Fibroblast of villous mesenchyme (primary cell): ENCODE data around the gene RMC1. TPM values are rescaled to one million over a fixed set of nuclear protein-coding genes. Genes with fewer than 3 reads are reported as not detected.

Experiments used
- DNase-seq: peaks from one replicate; pipeline ENCODE4 v3.0.0-alpha.2; 2010; ENCODE audit warnings: low read depth
- H3K4me3 ChIP-seq: 2 replicates; pipeline ENCODE4 v1.5.1; 2011; ENCODE audit warnings: low read depth, mild to moderate bottlenecking, low read length
- total RNA-seq: library from RNA; depleted of rRNA; stranded (reverse); fragments of >200 nt; gene quantifications from 2 replicates; pipeline ENCODE4 v1.2.3, GENCODE V29; 2012
- TF ChIP-seq, protein P1 (sequence below): IDR thresholded peaks from 2 replicates; pipeline ENCODE4 v1.5.1; 2012; ENCODE audit warnings: low read depth, mild to moderate bottlenecking, low read length; ENCODE audit not compliant: insufficient read depth

The RMC1 gene
- total RNA-seq, 1 donor = 32.0 TPM

DNA sequence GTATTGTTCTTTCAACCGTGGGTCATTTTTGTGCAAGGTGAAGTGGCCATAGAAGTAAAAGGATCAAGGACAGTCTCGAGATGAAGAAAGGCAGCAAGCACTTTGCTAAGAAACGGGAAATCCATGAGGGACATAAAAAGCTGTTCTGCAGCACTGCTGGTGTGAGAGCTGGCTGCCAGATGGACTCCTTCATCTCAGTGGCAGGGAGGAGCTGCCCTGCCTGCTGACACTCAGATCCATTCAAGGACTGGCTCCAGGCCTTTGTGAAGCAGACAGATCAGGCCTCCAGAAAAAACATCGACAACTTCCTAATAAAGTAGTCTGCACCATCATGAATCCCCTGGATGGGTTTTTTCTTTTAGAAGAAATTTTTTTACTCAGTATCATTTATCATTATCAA, 29.5 kb downstream of the RMC1 start:
- peak; percentile 48 for DNase-seq
- TF ChIP-seq, protein P1, sequence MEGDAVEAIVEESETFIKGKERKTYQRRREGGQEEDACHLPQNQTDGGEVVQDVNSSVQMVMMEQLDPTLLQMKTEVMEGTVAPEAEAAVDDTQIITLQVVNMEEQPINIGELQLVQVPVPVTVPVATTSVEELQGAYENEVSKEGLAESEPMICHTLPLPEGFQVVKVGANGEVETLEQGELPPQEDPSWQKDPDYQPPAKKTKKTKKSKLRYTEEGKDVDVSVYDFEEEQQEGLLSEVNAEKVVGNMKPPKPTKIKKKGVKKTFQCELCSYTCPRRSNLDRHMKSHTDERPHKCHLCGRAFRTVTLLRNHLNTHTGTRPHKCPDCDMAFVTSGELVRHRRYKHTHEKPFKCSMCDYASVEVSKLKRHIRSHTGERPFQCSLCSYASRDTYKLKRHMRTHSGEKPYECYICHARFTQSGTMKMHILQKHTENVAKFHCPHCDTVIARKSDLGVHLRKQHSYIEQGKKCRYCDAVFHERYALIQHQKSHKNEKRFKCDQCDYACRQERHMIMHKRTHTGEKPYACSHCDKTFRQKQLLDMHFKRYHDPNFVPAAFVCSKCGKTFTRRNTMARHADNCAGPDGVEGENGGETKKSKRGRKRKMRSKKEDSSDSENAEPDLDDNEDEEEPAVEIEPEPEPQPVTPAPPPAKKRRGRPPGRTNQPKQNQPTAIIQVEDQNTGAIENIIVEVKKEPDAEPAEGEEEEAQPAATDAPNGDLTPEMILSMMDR = no peak
- H3K4me3 ChIP-seq = no peak overlapping the region

DNA sequence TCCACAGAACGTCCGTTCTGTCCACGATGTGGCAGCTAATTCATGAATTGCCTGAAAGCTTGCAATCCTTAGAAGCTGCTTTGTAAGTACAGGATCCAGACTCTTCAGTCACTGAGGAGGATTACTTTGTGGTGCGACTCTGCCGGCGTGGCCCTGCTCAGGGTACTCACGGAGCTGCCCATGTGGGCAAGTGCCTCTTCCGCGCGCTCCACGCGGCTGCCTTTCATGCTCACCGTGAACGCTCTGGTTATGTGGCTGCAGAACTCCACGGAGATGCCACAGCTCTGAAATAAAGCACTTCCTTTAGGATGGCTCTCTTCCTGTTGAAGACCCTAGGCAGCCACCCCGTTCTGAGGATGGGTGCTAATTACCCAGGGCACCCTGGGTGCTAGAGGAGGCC, 31.0 kb downstream of the RMC1 start:
- H3K4me3 ChIP-seq = no peak overlapping the region
- TF ChIP-seq, protein P1 = no peak
- no peak for DNase-seq

DNA sequence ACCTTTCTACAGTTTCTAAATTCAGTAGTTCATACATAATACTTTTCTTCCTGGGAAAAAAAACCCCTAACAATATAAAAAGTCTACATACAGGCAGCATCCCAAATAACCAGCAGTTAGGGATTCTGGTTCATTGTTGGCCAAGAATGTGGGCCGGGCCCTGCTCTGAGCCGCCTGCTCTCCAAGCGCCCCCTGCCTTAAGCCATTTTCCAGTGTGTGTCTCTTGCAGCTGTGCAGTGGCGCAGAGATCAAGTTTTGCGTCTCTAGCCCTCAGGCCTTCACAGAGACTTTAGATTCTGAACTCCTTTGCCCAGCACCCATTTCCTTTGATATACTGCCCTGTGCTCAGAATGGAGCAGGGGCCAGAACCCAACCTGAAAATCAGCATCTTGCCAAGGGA, 32.9 kb downstream of the RMC1 start:
- H3K4me3 ChIP-seq = no peak overlapping the region
- TF ChIP-seq, protein P1 = no peak
- no peak for DNase-seq

DNA sequence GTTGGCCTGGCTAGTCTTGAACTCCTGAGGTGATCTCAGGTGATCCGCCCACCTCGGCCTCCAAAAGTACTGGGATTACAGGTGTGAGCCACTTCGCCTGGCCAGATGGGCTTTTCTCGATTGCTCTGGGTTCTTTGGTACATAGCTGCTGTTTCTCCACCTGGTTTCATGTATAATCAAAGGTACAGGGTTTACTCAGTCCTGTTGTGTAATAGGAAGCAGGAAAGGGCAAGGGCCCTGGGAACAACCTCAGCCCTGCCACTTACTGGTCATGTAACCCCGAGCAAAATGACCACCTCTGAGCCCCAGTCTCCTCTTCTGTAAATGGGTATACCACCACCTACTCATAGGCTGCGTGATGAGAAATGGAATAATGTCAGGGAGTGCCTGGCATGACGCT, 34.0 kb downstream of the RMC1 start:
- TF ChIP-seq, protein P1 = no peak
- DNase-seq = peak; percentile 57
- no peak overlapping the region for H3K4me3 ChIP-seq

DNA sequence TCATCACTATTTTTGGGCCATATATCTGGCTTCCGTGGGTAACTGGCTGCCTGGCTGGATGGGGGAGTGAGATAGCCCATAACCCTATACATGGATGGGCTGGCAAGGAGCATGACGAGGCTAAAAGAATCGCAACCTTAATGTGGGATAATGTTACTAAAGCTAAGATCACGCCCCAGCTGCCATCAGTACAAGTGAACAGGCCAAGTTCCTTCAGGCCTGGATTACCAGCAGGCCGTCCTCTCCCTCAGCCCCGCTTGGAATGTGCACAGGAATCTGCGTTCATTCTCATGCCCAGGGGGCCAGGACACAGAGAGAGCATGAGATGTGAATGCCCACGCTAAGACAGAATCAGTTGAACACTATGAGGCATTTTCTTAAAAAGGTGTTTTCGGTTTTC, 34.7 kb downstream of the RMC1 start:
- H3K4me3 ChIP-seq = no peak overlapping the region
- DNase-seq = peak; percentile 74
- TF ChIP-seq, protein P1 = no peak

DNA sequence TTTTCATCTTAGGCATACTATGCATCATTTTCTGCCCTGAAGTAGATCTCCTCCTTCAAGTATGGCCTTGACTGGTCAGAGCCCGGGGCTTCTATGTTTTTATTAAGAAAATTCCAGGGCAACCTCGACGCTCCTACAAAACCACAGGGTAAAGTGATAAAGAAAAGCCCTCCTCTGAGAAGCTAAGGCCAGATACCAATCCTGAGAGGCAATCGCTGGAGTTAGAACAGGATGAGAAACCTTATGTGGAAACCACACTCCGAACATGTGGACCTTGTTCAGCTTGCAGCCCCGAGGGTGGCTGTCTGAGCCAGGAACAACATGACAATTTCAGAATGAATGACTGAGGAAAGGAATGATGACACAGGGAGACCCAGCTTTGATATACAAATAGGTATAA, 35.6 kb downstream of the RMC1 start:
- peak; percentile 96 for DNase-seq
- TF ChIP-seq, protein P1 = no peak
- no peak overlapping the region for H3K4me3 ChIP-seq

DNA sequence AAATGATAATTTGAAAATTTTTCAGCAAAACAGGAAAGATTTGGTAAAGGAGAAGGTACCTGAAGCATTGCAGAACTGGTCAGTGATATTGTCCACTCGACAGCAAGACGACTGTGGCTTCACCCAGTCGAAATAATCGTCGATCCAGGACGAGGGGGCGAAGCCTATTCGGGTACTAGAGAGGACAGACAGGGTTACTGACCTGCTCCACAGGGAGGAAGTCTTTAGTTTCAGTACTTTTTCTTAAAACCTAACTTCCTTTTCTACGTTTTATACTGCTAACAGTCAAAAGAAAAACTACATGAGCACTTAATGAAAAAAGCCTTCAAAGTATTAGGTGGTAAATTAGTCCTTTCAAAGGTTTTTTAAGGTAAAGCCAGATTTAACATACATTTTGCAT, 36.0 kb downstream of the RMC1 start:
- DNase-seq = no peak
- TF ChIP-seq, protein P1 = no peak

More for the DNA sequence above, 36.0 kb downstream of the RMC1 start:
- H3K4me3 ChIP-seq = no peak overlapping the region
